ENCODE data around the gene CNTN4.
A peak's percentile ranks its signal among the peaks of the same experiment; 100 is the strongest.

CNTN4 gene

DNA sequence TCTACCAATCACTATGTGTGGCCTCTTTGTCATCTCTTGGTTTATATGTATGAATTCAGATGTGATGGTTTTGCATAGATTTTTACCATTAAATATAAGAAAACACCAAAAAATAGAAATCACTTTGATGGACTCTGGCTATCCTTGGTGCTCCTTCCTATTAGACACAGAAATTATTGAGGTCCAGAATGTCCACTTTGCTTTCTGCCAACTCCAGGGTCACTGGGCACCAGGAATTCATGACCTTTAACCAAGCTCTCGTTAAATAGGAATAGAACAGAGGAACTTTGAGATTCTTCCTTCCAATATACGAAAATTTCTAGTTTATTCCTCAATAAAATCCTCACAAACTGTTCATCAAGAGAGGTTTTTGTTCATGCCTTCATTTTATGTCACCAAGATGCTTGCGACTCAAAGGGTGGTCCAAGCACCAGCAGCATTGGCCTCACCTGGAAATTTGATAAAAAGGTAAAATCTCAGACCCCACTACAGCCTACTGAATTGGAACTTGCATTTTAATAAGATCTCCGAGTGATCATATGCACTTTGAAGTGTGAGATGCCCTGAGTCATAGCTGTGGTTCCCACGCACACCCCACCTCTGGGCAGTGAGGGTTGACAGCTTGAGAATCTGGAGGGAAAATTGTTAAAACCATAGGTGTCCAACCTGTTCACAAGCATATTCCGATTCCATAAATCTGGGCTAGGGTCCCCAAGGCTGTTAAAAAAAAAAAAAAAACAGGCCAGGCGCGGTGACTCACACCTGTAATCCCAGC, 725.0 kb downstream of the CNTN4 start:
- FAIRE-seq = no peak

DNA sequence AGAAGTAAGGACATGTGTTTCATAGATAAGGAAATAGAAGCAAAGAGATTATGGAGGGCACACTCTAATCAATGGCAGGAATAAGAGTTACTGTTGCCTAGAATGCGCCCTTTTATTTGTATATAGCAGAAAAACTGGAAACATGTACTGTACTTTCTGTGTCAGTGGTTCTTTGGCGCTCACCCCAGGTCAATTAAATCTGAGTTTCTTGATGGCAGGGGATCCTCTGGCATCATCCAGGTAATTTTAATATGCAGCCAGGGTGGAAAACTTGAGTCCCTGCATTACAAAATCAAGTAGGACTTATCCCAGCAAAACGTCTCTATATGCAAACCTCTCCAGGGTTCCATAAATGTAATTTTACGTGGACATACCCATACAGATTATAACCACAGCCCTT, 727.4 kb downstream of the CNTN4 start:
- FAIRE-seq = no peak

DNA sequence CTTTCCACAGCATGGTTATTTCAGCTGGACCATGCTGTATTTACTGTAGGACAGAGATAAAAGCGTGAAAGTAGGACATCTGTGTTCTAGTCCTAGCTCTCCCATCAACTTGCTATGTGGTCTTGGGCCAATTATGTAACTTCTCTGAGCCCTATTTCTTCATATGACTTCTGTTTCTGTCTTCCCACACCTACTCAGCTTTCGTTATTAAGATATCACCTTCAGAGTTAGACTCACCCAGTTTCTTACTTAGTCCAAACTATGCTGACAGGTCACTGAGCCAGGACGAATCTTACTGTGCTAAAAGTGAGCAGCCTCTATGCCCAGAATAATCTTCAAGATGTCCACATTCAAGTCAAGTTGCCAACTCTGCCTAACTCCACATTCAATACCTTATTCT, 727.8 kb downstream of the CNTN4 start:
- FAIRE-seq = no peak

DNA sequence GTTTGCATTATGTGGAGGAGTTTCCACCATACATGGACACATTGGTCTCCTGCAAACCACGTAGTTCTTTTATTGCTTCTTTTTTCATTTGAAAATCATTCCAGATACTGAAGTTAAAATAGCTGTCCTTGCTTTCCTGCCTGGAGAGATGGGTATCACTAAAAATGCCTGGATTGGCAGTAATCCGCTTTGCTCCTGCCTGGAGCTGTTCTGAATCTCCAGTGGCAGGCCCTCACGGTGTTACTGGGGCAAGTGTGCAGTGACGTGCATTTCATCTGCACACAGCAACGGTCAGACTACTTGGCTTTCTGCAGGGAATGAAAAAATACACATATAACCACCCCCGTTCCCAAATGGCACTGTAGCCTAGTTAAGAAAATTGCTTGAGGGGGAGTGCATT, 738.6 kb downstream of the CNTN4 start:
- no peak for FAIRE-seq

DNA sequence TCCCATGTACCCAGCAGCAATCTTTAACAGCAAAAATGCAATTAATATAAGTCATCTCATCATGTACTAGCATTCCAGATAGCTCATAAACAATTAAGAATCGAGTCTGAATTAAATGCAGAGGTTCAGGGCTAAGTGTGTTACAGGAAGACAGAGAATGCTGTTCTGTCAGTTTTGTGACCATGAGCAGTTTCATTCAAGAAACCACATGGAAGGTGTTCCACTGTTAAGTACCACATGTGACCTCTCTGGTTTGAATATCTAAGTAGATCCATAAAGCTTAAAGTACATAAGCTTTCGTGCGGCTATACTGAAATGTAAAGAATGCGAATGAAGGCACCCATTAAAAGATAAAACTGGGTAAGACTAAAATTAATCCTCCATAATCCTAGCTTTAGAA, 739.2 kb downstream of the CNTN4 start:
- peak; percentile 79 for FAIRE-seq

DNA sequence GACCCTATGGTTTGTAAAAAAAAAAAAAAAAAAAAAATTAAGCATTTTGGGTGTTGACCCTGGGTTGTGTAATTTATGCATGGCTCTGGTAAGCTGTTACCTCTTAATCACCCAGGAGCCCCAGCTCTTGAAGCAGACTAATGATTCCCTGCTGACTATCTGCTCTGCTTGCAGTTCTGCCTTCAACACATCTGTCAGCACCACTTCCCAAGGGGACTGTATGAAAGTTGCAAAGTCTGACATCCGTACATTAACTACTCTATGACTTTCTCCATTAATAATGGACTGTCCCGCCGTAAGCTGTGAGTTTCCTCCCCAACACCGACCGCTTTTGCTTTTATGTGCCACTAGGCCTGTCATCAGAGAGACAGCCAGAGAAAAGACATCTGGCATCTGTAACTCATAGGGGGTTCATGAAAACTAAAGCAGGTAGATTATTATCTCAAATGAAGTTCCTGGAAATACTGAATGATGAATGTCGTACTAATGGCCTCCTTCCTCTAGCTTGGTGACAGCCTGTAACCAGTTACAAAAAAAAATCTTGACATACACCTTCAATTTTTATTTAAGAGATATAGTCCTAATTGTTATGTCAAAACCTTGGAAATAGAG, 740.0 kb downstream of the CNTN4 start:
- no peak for FAIRE-seq

DNA sequence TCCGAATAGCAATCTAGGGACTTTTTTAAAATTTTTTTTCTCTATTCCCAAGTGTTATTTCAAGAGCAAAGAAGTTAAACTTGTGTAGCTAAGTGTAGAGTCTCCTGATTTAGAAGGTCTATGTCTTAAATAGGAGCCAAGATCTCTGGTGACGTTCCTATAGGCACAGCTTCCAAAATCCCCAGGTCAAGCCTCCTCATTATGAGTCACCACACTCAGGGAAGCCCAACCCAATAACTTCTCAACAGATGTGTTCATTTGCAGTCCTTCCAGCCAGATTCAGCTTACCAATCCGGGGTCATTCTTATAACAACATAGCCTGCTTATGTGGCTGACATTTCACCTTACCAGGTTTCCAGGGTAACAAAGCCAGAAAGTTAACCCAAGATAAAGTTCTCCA, 741.2 kb downstream of the CNTN4 start:
- no peak for FAIRE-seq

DNA sequence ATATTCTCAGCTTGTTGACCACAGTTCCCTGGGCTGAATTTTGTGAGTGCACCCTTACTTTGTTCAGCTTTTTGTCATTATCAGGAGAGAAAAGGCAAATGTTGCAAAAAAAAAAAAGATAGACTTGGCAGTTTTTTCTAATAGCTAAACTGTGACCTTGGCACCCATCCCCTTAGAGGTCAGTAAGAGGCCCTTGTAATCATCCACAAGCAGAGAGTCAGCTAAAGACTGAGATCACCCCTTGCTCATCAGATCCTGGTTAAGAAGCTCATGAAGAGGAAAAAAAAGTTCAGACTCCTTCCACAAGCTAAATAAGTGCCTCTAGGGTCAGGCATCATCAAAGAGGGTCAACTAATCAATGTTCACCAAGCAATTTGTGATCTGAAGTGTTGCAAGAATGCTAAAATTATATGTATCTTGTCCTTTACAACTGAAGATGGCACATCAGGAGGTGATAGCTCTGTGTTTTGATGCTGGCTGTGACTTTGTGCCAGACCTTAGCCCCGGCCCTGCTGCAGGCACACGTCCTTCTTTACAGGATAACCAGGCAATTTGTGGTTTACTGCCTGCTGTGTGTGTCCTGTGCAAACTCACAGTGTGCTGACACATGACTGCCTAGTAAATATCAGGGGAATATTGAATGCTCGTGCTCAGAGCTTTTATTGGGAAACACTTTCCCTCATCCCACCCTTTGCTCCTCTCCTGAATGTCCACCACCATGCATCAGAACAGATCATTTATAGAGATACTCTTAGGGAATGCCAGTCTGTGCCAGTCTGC, 748.6 kb downstream of the CNTN4 start:
- FAIRE-seq = no peak

DNA sequence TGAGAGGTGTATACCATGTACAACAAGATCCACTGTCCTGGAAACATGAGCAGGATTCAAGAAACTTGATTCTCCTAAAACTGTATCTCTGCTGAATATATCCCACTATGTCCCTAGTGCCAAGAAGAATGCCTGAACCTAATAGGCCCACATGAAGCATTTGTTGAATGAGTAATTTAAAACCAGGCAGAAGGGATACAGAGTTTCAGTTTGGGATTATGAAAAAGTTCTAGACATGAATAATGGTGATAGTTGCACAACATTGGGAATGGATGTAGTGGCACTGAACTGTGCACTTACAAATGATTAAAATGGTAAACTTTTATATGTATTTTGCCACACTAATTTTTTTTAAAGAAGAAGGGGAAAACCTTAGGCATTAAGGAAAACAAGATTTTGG, 750.4 kb downstream of the CNTN4 start:
- no peak for FAIRE-seq

DNA sequence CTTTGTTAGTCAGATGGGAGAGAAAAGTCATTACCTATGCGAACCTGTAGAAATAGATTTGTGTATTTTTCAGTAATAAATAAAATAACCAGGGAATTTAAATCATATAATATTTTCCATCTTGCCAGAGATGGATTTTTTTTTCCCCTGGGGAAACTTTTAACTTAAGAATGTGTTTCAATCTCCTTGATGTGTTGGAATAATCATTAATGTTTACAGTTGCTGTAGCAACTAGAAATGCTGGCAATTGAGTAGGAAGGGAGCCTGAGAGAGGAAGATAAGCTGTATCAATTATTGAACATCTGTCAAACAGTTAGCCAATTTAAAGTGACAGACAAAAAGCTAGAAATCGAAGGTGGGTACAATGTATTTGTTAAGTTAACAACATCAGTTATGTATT, 752.0 kb downstream of the CNTN4 start:
- no peak for FAIRE-seq

DNA sequence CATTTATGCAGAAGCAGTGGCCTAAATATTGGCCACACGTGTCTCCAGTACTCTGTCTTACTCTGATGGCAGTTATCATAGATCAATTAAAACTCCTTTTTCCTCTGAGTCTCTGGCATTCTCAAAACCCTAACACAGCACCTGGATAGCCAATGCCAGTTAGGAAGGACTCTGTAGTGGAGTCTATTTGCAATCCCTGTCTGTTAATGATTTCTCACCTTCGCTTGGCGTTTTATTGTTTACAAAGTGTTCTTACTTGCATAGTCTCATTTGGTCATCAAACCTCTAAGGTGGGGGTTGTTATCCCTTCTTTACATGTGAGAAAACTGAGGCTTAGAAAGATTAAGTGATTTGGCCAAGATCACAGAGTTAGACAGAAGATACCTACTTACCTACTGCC, 752.7 kb downstream of the CNTN4 start:
- FAIRE-seq = peak; percentile 58

DNA sequence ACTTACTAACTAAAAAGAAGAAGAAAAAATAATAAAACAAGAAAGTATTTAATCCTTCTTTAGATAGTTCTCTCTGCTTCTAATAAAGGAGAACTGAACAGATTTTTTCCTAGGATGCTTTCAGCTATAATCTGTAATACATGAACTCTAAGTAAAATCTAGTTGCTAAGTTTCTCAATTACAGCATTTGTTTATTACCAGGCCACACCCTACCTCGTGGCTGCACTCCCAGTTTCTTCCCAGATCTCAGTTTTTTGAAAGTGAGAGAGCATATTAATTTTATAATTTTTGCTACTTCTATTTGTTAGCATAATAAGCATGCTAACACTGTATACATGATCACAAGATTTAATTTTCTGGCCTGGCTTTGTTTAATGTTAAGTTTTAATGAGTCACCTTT, 753.2 kb downstream of the CNTN4 start:
- peak; percentile 76 for FAIRE-seq

DNA sequence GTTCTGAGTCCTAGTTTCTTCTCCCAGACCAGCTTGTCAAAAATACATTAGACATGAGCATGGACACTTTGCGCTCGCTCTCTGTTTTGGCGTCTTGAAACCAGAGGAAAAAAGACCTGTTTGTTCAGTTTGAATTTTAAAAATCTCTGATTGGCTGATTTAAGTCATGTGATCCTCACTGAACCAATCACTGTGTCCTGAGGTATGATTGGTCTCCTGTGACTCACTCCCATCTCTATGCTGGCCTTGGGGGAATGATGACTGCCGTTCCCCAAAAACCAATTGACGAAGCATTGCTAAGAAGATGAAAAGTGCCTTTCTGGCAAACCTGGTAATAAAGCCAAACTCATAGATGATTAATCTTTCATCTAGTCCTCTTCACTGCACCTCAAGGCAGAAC, 755.0 kb downstream of the CNTN4 start:
- no peak for FAIRE-seq

DNA sequence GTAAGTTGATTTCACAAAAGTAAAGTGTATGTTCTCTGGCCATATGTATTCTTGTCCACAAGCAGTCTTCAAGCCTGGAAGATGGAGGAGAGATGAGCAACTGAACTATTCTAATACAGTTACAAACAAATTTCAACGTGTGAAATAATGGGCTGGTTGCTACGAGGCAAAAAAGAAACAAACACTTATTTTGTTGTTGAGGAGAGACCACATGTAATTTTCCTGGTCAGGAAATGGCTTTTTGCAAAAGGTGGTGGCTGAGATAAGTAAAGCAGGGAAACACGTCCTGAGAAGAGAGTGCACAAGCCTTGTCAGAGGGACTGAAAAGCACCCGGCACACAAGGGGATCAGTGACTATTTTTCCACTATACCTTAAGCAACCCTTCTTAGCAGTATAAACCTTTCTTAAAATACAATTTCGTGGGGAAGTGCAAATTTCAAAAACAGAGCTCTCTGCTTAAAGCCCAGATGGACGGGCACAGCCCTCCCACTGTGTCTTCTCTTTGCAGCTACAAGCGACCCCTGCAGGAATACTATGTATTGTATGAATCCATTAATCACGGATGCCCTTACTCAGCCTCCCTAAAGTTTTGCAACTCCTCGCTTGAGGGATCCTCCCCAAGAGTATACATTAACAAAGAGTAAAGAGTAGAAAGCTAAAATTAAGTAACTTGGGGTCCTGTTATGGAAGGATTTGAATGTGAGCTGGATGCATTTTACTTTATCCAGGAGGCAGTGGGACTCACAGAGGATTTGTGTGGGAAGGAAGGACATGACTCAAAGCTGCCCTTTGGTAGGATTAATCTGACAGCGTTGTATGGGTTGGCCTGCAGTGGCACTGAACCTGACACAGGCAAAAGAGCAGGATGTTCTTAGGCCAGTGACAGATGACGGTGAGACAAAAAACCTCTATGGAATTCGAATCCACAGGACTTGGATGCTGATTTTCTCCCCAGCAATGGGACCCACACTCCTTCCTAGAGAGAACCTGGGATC, 757.8 kb downstream of the CNTN4 start:
- FAIRE-seq = no peak

DNA sequence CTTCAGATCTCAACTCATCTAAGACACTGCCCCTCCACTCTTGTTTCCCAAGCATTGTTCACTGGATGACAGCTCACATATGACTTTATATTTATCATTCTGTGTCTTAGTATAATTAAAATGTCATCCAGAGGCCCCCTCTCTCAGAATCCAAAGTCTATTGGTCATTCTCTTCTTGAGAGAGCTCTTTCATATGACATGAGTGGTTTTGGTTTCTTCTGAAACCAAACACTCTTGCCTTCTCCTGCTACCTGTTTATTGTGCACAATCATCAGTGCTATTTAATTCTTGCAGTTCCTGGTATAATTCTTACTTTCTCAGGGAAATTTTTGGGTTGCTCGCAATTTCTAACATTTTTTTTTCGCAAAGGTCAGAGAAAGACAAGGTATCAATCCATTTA, 762.0 kb downstream of the CNTN4 start:
- no peak for FAIRE-seq

DNA sequence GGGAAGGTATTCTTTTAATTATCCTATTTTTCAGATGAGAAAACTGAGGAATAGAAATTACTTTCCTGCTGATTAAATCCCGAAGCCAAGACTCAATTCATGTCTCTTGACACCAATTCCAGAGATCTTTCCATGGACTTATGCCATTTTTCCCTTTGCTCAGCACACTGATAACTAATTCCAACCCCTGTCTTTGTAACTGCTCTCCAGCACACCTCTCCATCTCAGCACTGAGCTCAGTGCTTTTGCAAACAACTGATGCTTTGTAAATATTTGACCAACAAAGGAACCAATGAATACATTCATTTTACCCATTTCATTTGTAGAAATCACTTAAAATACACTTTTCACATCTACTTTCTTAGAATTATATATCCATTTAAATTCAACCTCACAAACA, 762.5 kb downstream of the CNTN4 start:
- FAIRE-seq = peak; percentile 94

DNA sequence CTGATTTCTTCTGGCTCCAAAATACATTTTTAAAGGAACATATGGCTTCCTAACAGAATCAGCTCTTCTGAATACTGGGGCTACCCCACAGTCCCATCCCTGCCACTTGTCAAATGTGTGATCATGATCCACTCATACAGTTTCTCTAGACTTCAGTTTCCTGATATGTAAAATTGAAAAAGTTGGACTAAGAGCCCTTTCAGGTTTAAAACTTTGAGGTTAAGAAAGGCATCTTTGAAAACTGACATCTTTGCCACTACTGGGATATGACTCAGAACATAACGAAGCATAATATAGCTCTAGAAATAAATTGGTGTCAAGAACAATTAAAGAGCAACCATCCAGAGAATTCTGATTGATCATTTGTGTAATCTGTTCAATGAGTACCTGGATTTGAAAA, 763.3 kb downstream of the CNTN4 start:
- no peak for FAIRE-seq

DNA sequence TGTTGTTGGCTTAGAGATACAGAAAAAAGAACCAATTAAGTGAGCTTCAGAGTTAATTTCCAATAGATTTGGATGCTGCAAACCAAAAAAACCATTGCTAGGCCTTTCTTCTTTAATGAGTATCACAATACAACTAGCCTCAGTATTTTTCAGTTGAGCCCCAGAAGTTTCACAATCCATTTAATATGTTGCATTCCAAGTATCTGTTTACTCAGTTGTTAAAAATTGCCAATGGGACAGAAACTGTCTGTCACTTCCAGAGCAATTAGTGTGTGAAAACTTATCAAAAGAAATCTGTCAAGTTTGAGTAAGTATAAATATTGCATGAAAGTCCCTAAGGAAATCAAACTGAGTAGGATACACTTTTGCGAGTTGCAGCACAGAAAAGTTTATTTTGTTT, 763.7 kb downstream of the CNTN4 start:
- peak; percentile 60 for FAIRE-seq

DNA sequence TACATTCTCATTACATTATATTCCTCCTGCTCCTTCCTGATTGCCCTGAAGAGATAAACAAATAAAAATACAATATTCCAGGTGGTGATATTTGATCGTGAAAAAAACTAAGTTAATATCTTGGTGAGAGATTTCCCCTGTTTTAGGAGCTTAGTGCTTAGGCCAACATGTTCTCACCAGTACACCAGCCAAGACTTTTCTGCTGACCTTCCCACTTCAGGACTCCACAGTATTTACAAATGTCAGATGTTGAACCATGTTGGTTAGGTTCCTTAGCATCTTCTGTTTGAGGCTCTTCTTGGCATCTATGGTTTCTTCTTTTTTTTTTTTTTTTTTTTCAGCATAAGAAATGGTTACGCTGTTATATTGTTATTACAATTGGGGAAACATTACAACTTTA, 764.5 kb downstream of the CNTN4 start:
- no peak for FAIRE-seq

DNA sequence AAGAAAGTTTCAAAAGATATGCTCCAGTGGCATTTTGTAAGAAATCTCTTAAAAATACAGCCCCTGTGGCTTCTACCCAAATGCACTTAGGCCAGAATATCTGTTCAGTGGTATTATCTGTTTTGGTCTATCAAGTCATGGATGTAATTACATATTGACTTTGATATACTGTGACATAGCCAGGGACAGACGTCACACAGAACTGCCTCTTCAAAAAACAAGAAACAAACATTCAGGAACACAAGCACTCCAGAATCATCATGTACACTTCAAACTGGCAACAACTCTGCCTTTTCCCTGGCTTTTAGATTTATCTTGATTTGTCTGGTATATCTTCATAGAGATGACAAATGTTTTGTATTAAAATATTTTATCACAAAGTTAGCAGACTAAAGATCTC, 771.2 kb downstream of the CNTN4 start:
- FAIRE-seq = no peak

DNA sequence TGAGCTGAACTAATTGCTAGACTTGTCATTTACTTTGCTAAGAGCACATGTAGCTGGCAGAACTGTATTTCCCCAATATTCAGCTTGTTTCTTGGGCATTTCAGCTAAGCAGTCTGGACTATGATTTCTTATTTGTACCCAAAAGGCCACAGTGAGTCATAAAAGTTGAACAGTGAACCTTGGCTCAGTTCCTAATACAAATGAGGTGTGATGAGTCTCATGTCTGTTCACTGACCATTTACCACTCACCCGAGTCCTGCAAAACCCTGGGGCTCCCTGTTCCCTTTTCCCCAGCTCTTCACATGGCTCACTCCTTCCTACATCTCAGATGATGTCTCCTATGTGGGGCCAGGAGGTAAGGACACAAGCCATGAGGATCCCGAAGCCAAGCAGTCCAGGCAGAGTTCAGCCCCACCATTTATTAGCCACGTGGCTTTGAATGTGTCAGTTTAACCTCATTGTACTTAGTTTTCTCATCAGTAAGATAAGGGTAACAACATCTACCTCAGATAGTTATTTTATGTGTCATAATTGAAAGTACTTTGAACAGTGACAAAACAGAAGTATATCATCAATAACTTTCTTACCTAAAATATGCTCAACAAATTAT, 772.2 kb downstream of the CNTN4 start:
- FAIRE-seq = peak; percentile 98

DNA sequence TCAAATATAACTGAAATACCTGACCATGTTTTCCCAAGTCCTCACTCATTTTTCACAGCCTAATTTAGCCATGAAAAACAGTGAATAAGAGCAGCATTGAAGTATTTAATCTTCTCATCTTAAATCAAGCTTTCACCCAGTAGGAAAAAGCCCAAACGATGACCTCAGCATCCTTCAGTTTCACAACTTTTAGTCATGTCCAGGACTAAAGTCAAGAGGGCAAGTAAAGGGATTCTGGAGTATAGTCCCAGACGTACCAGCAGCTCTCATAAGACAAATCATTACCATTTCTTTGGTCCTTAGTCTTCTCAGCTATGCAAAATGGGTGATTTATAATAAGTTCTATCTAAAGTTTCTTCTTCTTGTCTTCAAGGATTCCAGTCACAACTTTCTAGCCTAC, 774.2 kb downstream of the CNTN4 start:
- FAIRE-seq = no peak

Measured in islet of Langerhans (tissue), 1 donor.